ENCODE results near the gene CFAP69. TPM values are rescaled to one million over a fixed set of nuclear protein-coding genes. Genes with fewer than 3 reads are reported as not detected.

The CFAP69 gene
- total RNA-seq, 1 experiment from 2014 or later, result 2.0 TPM

Other genes starting within 250 kb of the CFAP69 start
- gene STEAP1, start 90.7 kb upstream of the CFAP69 start, total RNA-seq (2014; rRNA removed; shearing (Covaris generic)), result 1.9 and 3.3 TPM in 2 replicates
- 8.8 and 15.1 TPM in 2 replicates for gene STEAP2, start 33.4 kb upstream of the CFAP69 start, total RNA-seq (2014; rRNA removed; shearing (Covaris generic))
- not detected in 2 replicates for gene FAM237B, start 76.1 kb downstream of the CFAP69 start, total RNA-seq (2014; rRNA removed; shearing (Covaris generic))
- gene GTPBP10, start 101.5 kb downstream of the CFAP69 start, total RNA-seq (2014; rRNA removed; shearing (Covaris generic)), result 12.7 and 14.6 TPM in 2 replicates
- 31.5 and 38.6 TPM in 2 replicates for gene CLDN12, start 158.3 kb downstream of the CFAP69 start, total RNA-seq (2014; rRNA removed; shearing (Covaris generic))
- 0.90 TPM in 1 of 2 replicates, not detected in the other for gene PTTG1IP2, start 224.5 kb downstream of the CFAP69 start, total RNA-seq (2014; rRNA removed; shearing (Covaris generic))